ENCODE results near the gene TLE1. TPM values are rescaled to one million over a fixed set of nuclear protein-coding genes. Genes with fewer than 3 reads are reported as not detected.
"Not testable (repeated sequence)": the region's sequence is repeated elsewhere in the genome, so short reads cannot be mapped to it uniquely, and the experiment has no call there.

Gene TLE1
- total and polyA plus RNA-seq, 2 donors = 7.0 to 24.1 TPM

- H3K4me1 ChIP-seq (ENCODE audit: control insufficient read depth in 2 of 2, insufficient read depth in 2 of 2, low read length in 2 of 2) = peaks cover 2 to 3% of the 10 kb centered on the region in 2 donors
Observed at GRCh38 chr9:81650586-81651515, 38.5 kb downstream of the TLE1 start.

DNA sequence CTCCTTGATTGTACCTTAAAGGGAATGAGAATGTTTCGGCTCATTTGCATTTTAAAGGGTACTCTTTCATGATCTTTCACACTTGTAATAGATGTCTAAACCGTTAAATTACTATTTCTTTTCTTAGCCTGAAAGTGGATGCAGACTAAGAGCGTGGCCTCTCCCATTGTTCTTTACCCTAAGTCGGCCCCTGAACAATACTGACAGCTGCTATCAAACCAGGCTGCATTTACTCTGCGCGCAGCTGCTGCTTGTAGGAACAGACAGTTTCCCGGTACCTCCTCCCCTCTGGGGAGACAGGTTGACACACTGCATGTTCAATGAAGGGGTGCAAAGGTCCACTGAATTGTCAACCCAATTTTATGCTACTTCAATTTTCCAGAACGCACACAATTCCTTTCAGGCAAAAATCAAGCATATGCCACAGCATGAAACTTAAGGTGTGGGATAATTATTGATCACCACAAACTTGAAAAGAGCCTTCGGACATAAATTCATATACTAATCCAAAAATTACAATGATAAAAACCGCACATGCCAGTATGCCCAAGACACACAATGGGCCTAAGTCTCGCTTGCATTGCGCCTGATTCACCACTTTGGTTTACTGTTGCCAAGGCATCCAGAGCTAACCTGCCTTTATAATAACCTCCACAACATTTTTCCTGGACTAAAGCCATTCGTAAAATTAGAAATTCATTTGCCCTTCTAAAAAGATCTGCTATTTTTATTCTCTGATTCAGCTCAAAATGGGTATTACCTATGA lies 39.7 kb downstream of the TLE1 start:
- Histone ChIP-seq H3K27ac (ENCODE audit: low read depth in 1 of 2, low read length in 1 of 2) (no peak overlapping the region), H3K4me1 (ENCODE audit: control insufficient read depth in 2 of 2, insufficient read depth in 2 of 2, low read length in 2 of 2) (no peaks in the 10 kb centered on the region), H3K9me3 (ENCODE audit: control insufficient read depth in 2 of 2, insufficient read depth in 1 of 2, low read length in 1 of 2) (no peaks in the 10 kb centered on the region), H3K27me3 (ENCODE audit: control insufficient read depth in 2 of 2, insufficient read depth in 1 of 2, low read length in 1 of 2) (no peaks in the 10 kb centered on the region), H3K36me3 (ENCODE audit: control insufficient read depth in 2 of 2, insufficient read depth in 2 of 2, low read length in 1 of 2) (no peaks in the 10 kb centered on the region), H3K4me3 (ENCODE audit: low read length in 2 of 2) (no peak overlapping the region)
- WGBS = 94% methylated on average over 13 of the region's 13 CpGs
- DNase-seq (ENCODE audit: low read depth in 6 of 9, low spot score in 9 of 9) = no peak

More at GRCh38 chr9:81650586-81651515, 38.5 kb downstream of the TLE1 start:
- H3K4me3 ChIP-seq (ENCODE audit: low read length in 2 of 2) = no peak overlapping the region
- no peaks in the 10 kb centered on the region for H3K36me3 ChIP-seq (ENCODE audit: control insufficient read depth in 2 of 2, insufficient read depth in 2 of 2, low read length in 1 of 2)
- no peaks in the 10 kb centered on the region for H3K9me3 ChIP-seq (ENCODE audit: control insufficient read depth in 2 of 2, insufficient read depth in 1 of 2, low read length in 1 of 2)
- no peak overlapping the region for H3K27ac ChIP-seq (ENCODE audit: low read depth in 1 of 2, low read length in 1 of 2)
- 97% methylated on average over 8 of the region's 8 CpGs for WGBS
- H3K27me3 ChIP-seq (ENCODE audit: control insufficient read depth in 2 of 2, insufficient read depth in 1 of 2, low read length in 1 of 2) = no peaks in the 10 kb centered on the region
- no peak for DNase-seq (ENCODE audit: low read depth in 6 of 9, low spot score in 9 of 9)

DNA sequence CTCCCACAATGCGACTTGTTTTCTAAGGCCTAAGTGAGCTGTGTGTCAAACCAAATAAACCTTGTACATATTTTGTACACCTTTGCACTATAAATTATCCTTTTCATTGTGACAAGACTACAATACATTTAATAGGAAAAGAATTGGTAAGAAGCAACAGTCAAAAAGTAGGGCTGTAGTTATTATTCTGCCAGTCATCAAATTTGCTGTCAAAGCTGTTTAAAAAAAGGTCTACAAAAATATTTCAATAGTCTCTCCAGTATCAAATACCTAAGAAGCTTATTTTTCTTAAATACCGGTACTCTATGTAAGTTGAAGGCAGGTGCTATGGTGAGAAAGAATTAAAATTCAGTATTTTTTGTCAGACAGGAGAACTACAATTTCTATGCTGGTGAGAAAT lies 40.5 kb downstream of the TLE1 start:
- DNase-seq (ENCODE audit: low read depth in 6 of 9, low spot score in 9 of 9) = no peak
- Histone ChIP-seq H3K36me3 (ENCODE audit: control insufficient read depth in 2 of 2, insufficient read depth in 2 of 2, low read length in 1 of 2) (no peaks in the 10 kb centered on the region), H3K9me3 (ENCODE audit: control insufficient read depth in 2 of 2, insufficient read depth in 1 of 2, low read length in 1 of 2) (no peaks in the 10 kb centered on the region), H3K4me1 (ENCODE audit: control insufficient read depth in 2 of 2, insufficient read depth in 2 of 2, low read length in 2 of 2) (no peaks in the 10 kb centered on the region), H3K4me3 (ENCODE audit: low read length in 2 of 2) (no peak overlapping the region), H3K27me3 (ENCODE audit: control insufficient read depth in 2 of 2, insufficient read depth in 1 of 2, low read length in 1 of 2) (no peaks in the 10 kb centered on the region), H3K27ac (ENCODE audit: low read depth in 1 of 2, low read length in 1 of 2) (no peak overlapping the region)
- WGBS = 95% methylated on average over 2 of the region's 2 CpGs

- Histone ChIP-seq H3K4me3 (ENCODE audit: low read length in 2 of 2) (no peak overlapping the region), H3K4me1 (ENCODE audit: control insufficient read depth in 2 of 2, insufficient read depth in 2 of 2, low read length in 2 of 2) (no peaks in the 10 kb centered on the region), H3K9me3 (ENCODE audit: control insufficient read depth in 2 of 2, insufficient read depth in 1 of 2, low read length in 1 of 2) (no peaks in the 10 kb centered on the region), H3K27ac (ENCODE audit: low read depth in 1 of 2, low read length in 1 of 2) (no peak overlapping the region), H3K27me3 (ENCODE audit: control insufficient read depth in 2 of 2, insufficient read depth in 1 of 2, low read length in 1 of 2) (no peaks in the 10 kb centered on the region), H3K36me3 (ENCODE audit: control insufficient read depth in 2 of 2, insufficient read depth in 2 of 2, low read length in 1 of 2) (no peaks in the 10 kb centered on the region)
- 97% methylated on average over 3 of the region's 3 CpGs for WGBS
- no peak for DNase-seq (ENCODE audit: low read depth in 6 of 9, low spot score in 9 of 9)
Observed at GRCh38 chr9:81646337-81646736, 43.0 kb downstream of the TLE1 start.

GRCh38 chr9:81644513-81644912 lies 44.8 kb downstream of the TLE1 start:
- not testable (repeated sequence) for H3K36me3 ChIP-seq (ENCODE audit: control insufficient read depth in 2 of 2, insufficient read depth in 2 of 2, low read length in 1 of 2); H3K9me3 ChIP-seq (ENCODE audit: control insufficient read depth in 2 of 2, insufficient read depth in 1 of 2, low read length in 1 of 2); H3K4me3 ChIP-seq (ENCODE audit: low read length in 2 of 2); H3K4me1 ChIP-seq (ENCODE audit: control insufficient read depth in 2 of 2, insufficient read depth in 2 of 2, low read length in 2 of 2); DNase-seq (ENCODE audit: low read depth in 6 of 9, low spot score in 9 of 9); H3K27ac ChIP-seq (ENCODE audit: low read depth in 1 of 2, low read length in 1 of 2); H3K27me3 ChIP-seq (ENCODE audit: control insufficient read depth in 2 of 2, insufficient read depth in 1 of 2, low read length in 1 of 2)
- 80% methylated on average over 6 of the region's 6 CpGs for WGBS

DNA sequence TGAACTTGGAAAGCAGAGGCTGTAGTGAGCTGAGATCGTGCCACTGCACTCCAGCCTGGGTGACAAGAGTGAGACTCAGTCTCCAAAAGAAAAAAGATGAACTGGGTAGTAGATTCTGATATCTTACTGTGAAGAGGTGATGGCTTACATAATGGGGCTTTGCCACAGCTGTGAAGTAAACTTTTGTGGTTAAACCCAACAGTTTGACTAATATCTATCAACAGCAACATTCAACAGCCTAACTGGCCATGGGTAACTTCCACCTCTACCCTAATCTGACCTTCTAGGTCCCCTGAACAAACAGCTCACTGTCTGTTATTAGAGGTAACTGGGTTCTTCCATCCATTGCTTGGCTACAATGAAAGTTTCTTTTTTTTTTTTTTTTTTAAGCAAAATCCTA lies 52.1 kb downstream of the TLE1 start:
- 96% methylated on average over 1 of the region's 1 CpG for WGBS
- H3K9me3 ChIP-seq (ENCODE audit: control insufficient read depth in 2 of 2, insufficient read depth in 1 of 2, low read length in 1 of 2) = no peaks in the 10 kb centered on the region
- H3K27me3 ChIP-seq (ENCODE audit: control insufficient read depth in 2 of 2, insufficient read depth in 1 of 2, low read length in 1 of 2) = no peaks in the 10 kb centered on the region
- no peak overlapping the region for H3K27ac ChIP-seq (ENCODE audit: low read depth in 1 of 2, low read length in 1 of 2)
- H3K36me3 ChIP-seq (ENCODE audit: control insufficient read depth in 2 of 2, insufficient read depth in 2 of 2, low read length in 1 of 2) = no peaks in the 10 kb centered on the region
- DNase-seq (ENCODE audit: low read depth in 6 of 9, low spot score in 9 of 9) = no peak
- no peak overlapping the region for H3K4me3 ChIP-seq (ENCODE audit: low read length in 2 of 2)
- H3K4me1 ChIP-seq (ENCODE audit: control insufficient read depth in 2 of 2, insufficient read depth in 2 of 2, low read length in 2 of 2) = no peaks in the 10 kb centered on the region

GRCh38 chr9:81636255-81636599 lies 53.1 kb downstream of the TLE1 start:
- 96% methylated on average over 3 of the region's 3 CpGs for WGBS
- no peak for DNase-seq (ENCODE audit: low read depth in 6 of 9, low spot score in 9 of 9)
- H3K36me3 ChIP-seq (ENCODE audit: control insufficient read depth in 2 of 2, insufficient read depth in 2 of 2, low read length in 1 of 2) = no peaks in the 10 kb centered on the region

GRCh38 chr9:81635521-81636254 lies 53.7 kb downstream of the TLE1 start:
- H3K9me3 ChIP-seq (ENCODE audit: control insufficient read depth in 2 of 2, insufficient read depth in 1 of 2, low read length in 1 of 2) = no peaks in the 10 kb centered on the region

More at GRCh38 chr9:81636255-81636599, 53.1 kb downstream of the TLE1 start:
- H3K4me3 ChIP-seq (ENCODE audit: low read length in 2 of 2) = no peak overlapping the region
- no peaks in the 10 kb centered on the region for H3K4me1 ChIP-seq (ENCODE audit: control insufficient read depth in 2 of 2, insufficient read depth in 2 of 2, low read length in 2 of 2)
- H3K27me3 ChIP-seq (ENCODE audit: control insufficient read depth in 2 of 2, insufficient read depth in 1 of 2, low read length in 1 of 2) = no peaks in the 10 kb centered on the region
- no peak overlapping the region for H3K27ac ChIP-seq (ENCODE audit: low read depth in 1 of 2, low read length in 1 of 2)
- H3K9me3 ChIP-seq (ENCODE audit: control insufficient read depth in 2 of 2, insufficient read depth in 1 of 2, low read length in 1 of 2) = no peaks in the 10 kb centered on the region

More at GRCh38 chr9:81635521-81636254, 53.7 kb downstream of the TLE1 start:
- no peaks in the 10 kb centered on the region for H3K36me3 ChIP-seq (ENCODE audit: control insufficient read depth in 2 of 2, insufficient read depth in 2 of 2, low read length in 1 of 2)
- H3K27me3 ChIP-seq (ENCODE audit: control insufficient read depth in 2 of 2, insufficient read depth in 1 of 2, low read length in 1 of 2) = no peaks in the 10 kb centered on the region
- H3K4me3 ChIP-seq (ENCODE audit: low read length in 2 of 2) = no peak overlapping the region
- H3K27ac ChIP-seq (ENCODE audit: low read depth in 1 of 2, low read length in 1 of 2) = no peak overlapping the region
- H3K4me1 ChIP-seq (ENCODE audit: control insufficient read depth in 2 of 2, insufficient read depth in 2 of 2, low read length in 2 of 2) = no peaks in the 10 kb centered on the region
- 98% methylated on average over 1 of the region's 1 CpG for WGBS
- no peak for DNase-seq (ENCODE audit: low read depth in 6 of 9, low spot score in 9 of 9)
